Measurements from ENCODE around the gene NPAS2.
A peak's percentile ranks its signal among the peaks of the same experiment; 100 is the strongest.

The NPAS2 gene

DNA sequence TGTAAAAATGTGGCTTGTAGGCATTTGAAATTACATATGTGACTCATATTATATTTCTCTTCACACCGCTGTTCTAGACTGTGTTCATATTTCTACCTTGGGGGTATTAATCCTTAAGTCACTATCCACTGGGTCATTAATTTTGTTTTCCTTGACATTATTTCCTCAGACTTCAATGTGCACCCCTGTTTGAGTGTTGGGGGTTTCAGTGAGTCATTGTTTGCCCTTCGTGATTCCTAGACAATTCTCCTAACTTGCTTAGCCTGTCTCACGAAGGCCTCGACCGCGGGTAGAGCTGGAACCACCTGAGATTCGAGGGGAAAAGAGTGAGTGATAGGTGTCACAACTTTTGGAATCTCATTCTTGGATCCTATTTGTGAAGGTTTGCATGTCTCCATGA lies 35.1 kb downstream of the NPAS2 start:
- DNase-seq (no peak), ATAC-seq (no peak)

DNA sequence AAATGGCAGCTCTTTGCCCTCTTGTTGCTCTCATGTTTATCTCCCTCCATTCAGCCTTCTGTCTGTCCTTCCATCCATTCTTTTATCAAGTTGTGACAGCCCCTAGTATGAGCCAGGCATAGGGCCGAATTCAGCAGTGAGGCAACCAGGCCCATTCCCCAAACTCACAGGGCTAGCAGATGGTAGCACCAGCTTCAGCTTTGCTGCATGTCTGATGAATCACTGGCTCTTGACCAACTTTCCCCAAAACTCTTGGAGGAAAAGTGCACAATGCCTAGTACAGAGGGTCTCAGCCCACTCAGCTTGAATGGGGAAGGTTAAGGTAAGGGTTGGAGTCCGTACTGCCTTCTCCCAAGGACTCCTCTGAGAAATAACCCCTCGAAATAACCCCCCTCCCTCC lies 35.7 kb downstream of the NPAS2 start:
- ATAC-seq (no peak), DNase-seq (no peak)

DNA sequence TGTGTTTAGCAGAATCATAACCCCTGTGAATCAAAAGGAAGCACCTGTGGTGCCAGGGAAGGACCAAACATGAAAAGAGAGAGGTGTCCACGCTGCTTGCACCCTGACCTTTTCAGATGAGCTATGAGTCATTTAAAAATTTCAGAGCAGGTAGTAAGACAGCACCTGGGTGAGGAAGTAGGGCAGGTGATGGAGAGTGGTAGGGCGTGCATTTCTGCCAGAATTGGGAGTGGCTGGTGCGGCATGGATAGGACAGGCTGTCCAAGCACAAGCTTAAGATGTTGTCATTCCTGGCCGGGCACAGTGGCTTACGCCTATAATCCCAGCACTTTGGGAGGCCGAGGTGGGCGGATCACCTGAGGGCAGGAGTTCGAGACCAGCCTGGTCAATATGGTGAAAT lies 36.8 kb downstream of the NPAS2 start:
- DNase-seq = no peak

DNA sequence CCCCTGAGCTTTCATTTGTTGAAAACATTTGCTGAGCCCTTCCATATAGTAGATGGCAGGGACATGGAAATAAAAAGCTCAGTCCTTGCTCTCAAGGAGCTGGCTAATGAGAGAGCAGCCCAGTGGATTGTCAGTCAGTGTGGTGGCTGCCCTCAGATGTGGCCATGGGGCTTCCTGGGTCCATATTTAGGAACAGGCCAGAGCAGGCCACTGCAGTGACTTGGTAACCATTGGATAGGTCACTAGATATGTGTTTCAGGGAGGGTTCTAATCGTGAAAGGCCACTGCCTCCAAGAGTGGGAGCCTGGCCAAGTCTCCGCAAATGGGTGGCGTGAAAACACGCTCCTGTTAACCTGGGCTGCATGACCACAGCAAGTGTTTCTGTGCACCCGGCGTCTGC lies 37.4 kb downstream of the NPAS2 start:
- DNase-seq (no peak), ATAC-seq (no peak)

More for the DNA sequence above, 36.8 kb downstream of the NPAS2 start:
- ATAC-seq = no peak

DNA sequence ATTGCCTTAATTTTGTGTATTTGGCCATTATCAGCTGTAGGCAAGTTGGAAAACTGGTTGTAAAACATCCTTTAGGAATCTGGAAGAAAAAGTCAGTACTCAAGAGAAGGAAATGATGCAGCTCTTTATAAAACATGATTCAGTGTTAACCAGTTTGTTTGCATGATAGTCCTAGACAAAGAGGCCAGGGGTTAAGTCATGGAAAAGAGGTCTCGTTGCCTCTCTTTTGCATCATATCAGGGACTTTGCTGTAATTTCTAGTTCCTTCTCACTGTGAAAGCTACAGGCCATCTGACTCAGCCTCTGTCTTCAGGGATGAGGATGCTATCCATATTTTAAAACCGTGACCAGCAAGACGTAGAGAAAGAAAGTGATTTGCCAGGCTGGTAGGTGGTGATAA lies 38.0 kb downstream of the NPAS2 start:
- DNase-seq (no peak), ATAC-seq (no peak)

DNA sequence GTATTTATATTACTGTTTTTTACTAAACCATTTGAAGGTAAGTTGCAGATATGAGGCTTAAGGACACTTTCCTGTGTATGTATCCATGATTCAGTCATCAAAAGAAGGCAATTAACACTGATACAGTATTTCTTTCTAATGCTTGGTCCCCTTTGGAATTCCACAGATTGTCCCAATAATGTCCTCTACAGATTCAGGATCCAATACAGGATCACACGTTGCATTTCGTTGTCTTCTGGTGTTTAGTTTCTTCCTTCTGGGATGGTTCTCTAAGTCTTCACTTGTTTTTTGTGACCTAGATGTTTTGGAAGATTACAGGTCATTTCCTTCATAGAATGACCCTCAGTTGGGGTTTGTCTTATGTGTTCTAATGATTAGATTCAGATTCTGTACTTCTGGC lies 40.0 kb downstream of the NPAS2 start:
- no peak for DNase-seq
- ATAC-seq = no peak

DNA sequence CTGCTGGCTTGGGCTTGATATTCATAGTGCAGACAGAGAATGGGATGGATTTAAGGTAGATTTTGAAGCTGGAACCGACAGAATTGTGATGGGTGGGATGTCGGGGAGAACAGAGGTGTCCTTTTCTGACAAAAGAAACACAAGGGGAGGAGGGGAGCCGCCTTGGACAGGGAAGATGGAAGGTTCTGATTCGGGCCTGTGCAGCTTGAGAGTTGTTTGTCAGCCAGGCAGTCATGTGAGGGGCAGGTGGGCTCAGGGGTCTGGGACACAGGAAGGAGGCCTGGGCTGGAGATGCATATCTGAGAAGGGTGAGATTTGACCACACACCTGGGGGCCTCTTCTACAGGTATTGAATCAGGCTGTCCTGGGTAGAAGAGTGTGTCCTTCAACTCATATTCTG lies 41.4 kb downstream of the NPAS2 start:
- no peak for ATAC-seq

DNA sequence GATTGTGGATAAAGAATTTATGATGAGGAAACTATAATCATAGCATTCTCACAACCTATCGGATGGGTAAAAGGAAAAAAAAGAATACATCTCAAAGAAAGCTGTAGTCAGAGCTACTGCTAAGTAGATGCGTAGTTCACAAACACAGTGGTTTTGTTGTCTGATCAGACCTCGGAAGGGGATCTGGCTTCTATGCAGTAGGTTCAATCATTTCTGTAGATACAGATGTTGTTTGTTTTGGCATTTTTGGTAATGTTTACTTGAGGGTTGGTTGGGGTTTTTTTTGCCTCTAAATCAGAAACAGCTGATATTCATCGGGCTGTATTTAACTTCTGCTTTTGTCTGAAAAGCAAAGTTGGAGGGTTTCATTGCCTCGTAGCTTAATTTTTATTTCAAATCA lies 42.1 kb downstream of the NPAS2 start:
- ATAC-seq = no peak
- DNase-seq = no peak

More for the DNA sequence above, 41.4 kb downstream of the NPAS2 start:
- no peak for DNase-seq

DNA sequence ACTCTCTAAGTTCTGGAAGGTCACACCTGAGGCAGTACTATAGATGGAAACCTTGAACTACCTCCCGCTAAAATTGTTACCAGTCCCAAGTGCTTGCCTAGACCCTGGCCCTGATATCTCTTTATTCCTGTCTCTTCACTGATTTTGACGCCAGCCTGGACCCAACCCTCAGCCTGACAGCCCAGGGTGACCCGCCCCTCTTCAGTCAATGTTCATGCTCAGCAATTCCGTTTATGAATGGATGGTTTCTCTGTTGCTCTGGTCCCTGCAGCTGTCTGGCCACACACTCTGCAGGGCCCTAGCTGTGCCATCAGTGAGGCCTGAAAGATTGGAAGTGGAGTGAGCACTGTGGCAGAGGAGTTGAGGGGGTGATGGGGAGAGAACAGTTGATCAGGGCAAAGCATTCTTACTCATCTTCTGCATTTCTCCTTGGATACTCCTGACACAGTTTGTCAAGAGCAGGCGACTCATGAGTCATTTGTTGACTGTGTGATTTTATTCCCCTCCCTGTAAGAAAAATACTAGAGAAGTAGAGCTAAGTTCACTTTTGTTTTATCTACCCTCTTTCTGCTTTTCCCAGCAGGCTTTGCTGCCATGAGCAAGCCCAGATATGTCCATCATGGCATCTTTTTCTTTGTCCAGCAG lies 46.0 kb downstream of the NPAS2 start:
- ATAC-seq (no peak), DNase-seq (no peak)

DNA sequence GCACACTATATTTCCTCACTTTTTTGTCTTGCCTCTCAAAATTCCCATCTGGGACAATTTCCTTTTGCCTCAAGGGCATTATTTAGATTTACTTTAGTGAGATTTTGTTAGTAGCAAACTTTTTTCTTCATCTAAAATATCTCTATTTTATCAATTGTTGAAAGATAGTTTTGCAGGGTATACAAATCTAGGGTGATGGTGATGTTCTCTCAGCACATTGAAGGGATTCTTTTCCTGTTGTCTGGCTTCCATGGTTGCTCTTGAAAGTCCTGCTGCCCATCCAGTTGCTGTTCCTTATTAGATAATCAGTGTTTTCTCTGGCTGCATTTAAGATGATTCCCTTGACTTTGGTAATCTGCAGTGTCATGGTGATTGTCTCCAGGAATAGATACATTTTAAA lies 48.1 kb downstream of the NPAS2 start:
- ATAC-seq = no peak
- DNase-seq = no peak

DNA sequence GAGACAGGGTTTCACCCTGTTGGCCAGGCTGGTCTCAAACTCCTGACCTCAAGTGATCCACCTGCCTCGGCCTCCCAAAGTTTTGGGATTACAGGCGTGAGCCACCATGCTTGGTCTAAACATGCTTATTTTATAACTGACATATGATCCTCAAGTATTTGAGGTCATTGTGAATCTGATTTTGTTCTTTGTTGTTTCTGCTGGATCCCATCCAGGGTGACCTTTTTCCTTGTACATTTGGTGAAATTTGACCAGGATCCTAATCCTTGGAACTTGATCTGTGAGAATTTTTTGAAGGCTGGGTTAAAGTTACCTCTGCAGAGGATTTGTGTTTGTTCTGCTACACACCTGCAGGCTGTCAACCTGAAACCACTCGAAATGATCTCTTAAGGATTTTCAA lies 49.2 kb downstream of the NPAS2 start:
- DNase-seq (no peak), ATAC-seq (no peak)

DNA sequence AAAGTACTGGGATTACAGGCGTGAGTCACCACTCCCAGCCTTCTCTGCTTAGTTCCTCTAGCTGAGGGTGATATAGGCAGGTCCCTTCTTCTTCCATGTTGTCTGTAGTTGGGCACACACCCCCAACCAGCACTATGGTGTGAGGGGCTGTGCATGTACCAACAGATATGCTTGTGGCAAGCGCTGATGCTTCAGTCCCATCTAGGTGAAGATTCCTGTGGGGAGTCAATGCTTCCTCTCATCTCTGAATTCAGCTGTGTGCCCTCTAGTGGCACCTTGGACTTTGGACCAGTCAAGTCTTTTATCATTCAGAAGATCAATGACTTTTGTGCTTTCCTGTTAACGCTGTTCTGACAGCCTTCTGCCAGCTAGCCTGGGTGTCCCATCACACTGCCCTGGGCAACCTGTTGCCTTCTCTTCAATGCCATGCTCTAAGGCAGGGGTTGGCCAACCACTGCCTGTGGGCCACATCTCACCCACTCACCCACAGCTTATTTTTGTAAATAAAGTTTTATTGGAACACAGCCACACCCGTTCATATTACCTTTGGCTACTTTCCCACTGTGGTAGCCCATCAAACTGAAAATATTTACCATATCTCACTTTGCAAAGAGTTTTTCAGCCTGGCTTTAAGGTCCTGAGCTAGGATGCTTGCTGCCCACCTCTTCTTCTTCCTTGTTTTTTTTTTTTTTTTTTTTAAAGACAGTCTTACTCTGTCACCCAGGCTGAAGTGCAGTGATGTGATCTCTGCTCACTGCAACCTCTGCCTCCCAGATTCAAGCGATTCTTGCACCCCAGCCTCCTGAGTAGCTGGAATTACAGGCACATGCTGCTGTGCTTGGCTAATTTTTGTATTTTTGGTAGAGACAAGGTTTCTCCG lies 51.0 kb downstream of the NPAS2 start:
- no peak for DNase-seq
- no peak for ATAC-seq

DNA sequence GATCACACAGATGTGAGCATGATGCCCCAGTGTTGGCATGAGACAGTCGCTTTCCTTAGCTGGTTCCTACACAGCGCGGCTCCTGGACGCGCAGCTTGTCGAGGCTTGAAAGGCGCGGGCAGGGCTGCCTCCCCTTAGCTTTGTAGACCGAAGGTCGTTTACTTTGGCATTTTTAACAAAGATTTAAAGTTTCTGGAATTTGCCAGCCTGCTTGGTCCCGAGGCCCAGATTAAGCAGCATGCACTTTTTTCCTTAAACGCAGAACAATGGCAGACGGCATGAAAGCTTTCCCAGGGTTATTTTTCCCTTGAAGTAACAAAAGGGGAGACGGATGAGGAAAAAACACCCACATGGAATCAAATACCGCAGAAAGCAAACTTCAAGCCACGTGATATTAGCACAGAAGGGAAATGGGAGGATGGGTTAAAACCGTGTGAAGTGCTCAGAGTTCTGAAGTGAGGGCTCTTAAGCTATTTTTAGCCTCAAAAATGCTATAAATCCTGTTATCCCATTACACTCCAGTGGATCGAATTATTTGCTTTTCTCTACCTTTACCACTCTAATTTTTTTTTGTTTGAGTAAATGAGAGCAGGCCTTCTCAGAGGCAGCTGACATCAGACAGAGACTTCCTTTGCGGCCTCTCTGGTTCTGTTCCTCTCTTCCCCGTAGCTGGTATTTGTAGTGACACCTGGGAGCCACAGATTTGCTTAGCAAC lies 55.7 kb downstream of the NPAS2 start:
- DNase-seq = no peak
- ATAC-seq = no peak

DNA sequence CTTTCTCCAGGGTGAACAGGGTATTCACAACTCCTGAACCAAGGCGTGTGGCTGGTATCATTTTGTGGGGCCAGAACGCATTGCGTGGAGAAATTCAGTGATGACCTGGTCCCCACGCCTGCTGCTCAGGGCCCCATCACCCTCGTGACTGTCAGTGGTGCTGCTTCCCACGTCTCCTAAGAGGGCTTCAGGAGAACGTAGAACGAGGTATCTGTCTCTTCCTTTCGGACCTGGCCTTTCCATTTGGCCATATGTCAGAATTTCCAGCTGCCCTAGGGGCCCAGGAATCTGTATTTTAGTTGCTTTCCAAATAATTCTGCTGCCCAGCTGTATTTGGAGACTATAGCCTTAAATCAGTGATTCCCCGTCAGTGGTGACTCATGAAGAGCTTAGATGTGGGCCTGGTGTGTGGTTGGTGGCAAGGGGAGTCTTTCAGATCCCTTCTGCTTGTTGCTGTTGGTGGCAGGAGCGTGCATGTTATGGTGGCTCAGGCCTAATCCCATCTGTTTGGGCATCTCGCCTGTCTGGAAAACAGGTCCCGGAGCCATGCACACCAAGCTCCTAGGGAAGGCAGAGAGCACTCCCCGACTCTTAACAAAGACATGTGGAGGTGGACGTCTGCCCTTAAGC lies 56.4 kb downstream of the NPAS2 start:
- ATAC-seq (peak; percentile 75), DNase-seq (no peak)

DNA sequence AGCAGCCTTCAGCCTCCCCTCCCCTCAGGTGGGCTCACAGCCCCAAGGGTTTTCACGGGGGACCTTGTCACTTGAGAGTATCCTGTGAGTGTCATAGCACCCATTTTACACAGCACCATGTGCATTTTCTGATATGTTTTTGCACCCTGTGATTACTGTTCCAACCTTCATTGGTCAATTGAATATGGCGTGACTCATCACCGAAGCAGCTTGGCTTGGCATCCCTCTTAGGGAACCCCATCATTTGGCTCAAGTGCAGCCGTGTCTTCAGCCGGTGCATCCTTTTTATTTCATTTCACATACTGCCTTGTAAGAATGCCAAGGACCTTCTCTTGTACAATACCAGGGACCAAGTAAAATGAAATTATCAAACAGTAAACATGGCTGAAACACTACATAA lies 57.6 kb downstream of the NPAS2 start:
- DNase-seq = no peak
- ATAC-seq = no peak

DNA sequence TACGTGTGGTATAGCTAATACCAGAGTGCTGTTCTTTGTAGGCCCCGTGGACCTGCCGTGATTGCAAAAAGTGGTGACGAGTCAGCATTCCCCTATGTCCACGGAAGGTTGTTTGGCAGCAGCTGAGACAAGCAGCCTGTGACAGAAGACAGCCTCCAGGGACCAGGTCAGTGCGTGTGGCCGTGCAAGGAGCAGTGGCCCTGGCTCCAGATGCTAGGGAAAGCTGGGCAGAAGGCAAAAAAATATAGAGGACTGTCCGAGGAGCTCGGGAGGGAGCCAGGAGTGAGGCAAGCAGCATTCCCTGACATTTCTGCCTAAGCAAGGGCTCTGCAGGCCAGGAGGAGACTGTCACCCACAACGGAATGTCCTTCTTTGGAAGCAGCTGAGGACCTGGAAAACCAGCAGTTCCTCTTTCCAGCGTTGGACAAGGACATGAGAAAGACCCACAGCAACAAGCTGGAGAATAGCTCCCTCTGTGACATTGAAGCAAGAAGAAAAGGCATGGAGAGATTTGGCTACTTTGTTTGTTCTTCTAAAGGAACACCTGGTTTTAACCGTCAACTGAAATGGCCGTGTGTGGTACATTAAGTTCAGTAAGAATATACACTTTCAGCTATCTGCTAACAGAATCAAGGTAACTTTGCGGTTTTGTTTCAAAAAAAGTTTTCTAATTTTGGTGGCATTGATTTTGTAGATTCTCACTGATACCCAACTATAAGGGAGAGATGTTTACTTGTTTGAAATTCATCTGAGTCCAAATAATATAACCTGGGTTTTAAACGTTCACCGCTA lies 58.3 kb downstream of the NPAS2 start:
- ATAC-seq (no peak), DNase-seq (no peak)

DNA sequence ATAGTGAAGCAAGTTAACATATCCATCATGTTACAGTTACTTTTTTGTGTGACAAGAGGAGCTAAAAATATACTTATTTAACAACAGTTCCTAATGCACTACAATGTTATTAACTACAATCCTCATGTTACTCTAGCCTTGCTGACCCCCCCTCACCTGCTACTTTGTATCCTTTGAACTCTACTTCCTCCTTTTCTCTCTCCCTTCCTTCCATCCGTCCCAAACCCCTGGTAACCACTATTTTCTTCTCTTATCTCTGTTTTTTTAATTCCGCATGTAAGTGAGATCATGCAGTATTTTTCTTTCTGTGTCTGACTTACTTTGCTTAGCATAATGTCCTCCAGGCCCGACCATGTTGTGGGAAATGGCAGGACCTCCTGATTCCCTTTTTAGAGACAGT lies 59.4 kb downstream of the NPAS2 start:
- DNase-seq = no peak
- no peak for ATAC-seq

DNA sequence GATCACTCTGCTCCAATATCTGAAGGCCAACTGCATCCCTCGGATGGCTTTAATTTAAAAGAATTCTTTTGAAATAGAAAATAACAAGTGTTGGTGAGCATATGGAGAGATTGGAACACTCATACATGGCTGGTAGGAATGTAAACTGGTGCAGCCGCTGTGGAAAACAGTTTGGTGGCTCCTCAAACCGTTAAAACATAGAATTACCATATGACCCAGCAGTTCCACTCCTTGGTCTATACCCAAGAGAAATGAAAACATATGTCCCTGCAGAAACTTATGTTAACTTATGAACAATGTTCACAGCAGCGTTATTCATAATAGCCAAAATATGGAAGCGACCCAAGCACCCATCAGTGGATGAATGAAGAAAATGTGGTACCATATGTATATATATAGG lies 60.1 kb downstream of the NPAS2 start:
- ATAC-seq (no peak), DNase-seq (no peak)

DNA sequence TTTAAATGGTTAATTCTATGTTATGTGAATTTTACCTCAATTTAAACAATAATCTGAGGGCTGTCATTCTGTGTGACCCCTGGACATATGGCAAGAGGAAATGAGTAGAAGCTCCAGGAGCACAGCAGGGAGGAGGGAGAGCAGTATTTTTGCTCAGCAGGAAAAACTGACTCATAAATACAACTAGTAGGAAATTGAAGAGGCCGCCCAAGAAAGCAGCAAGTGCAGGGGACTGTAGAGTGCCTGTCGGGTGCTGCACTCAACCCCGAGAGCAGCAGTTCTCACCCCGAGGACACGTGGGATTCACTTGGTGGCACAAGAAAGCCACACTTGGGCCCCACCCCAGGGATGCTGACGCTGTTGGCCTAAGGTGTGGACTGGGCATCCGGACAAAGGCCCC lies 60.8 kb downstream of the NPAS2 start:
- ATAC-seq (no peak), DNase-seq (no peak)

DNA sequence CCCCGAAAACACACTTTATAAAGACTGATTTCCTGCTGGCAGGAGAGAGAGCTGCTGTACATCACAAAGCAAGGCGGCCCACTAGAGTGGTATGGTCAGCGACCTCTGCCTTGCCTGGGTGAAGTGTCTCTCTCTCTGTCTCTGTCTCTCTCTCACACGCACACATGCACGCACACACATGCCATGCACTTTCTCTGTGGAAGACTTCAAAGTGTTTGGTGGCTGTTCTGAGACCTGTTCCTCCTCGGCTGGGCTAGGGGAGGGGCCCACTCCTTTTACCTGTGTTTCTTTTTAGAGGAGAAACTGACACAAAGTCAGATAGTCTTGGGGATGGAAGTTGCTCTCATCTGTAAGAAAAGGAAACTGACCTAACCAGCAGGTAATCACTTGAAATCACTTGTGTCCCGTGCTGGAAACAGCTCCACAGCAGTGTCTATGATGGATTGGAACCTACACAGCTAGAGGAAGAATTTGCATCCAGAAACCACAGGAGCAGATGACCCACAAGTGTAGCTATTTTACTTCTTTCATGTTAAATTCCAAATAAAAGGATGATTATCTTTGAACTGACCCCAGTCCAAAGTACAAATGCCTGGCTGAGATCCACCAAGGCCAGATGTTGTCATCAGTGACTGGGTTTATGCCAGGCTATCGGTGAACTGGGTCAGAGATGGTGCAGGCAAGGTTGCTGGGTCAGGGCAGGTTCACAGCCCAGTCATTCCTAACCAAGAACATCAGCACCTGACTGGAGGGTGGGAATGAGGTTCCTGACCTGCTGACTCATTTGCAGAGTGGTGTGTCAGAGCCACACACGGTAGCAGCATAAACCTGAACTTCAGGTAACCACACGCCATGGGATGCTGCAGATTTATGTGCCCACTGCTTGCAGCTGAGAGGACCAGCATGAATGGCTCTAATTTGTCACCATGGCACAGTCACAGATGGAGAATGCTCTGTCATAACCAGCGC lies 63.0 kb downstream of the NPAS2 start:
- ATAC-seq = peak; percentile 23

DNA sequence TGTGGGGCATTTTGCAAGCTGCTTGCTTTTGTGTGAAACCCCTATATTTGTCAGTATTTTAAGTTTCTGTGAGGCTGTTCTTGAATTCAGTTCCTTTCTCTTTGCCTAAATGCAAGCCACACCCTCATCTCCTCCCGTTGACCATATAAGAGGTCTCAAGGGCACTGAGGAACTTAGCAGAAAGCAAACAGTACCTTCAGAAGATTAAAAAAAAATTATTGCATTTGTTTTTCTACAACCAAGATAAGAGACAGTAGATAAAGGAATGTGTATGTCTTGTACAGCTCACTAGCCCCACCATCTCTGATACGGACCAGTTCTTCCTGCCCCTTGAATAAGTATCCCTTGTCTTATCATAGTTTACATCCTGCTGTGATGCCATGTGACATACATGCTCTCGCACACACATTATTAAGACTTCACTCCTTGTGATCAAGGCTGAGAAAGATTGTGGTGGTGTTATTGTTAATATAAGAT lies 64.2 kb downstream of the NPAS2 start:
- DNase-seq (no peak), ATAC-seq (no peak)

More for the DNA sequence above, 63.0 kb downstream of the NPAS2 start:
- DNase-seq = no peak

Data from stimulated activated naive CD8-positive, alpha-beta T cell treated with anti-CD3 and anti-CD28 coated beads, Interleukin-15, Interleukin-2, amounts not matched to agents 100 U/mL and 50 U/mL, for 24 hours (primary cell).